Spleen (tissue), 11 donors: ENCODE results near the gene POLDIP3. TPM values are rescaled to one million over a fixed set of nuclear protein-coding genes. Genes with fewer than 3 reads are reported as not detected.
A peak's percentile ranks its signal among the peaks of the same experiment; 100 is the strongest.
"Not testable (repeated sequence)": the region's sequence is repeated elsewhere in the genome, so short reads cannot be mapped to it uniquely, and the experiment has no call there.

Experiments used
- DNase-seq: peaks from one replicate; pipeline ENCODE4 v3.0.0-alpha.2; 2020
- H3K27ac ChIP-seq, 8 donors: fragments of 200-600 bp; sonication (generic) in 7 of 8; 1 replicate in 4 of 8; 2 replicates in 4 of 8; pipeline versions ENCODE4 v1.5.0 to v1.8.0; 2016 to 2021; ENCODE audit warnings: inconsistent platforms in 4 of 8, mild to moderate bottlenecking in 4 of 8, moderate library complexity in 1 of 8
- H3K27me3 ChIP-seq, 7 donors: fragments of 200-600 bp; sonication (generic) in 6 of 7; replicated peaks in 1 of 7; 1 replicate in 4 of 7; 2 replicates in 3 of 7; pipeline versions ENCODE4 v1.5.0 to v1.8.0; 2016 to 2021; ENCODE audit warnings: inconsistent platforms in 3 of 7, mild to moderate bottlenecking in 1 of 7
- H3K36me3 ChIP-seq, 6 donors: fragments of 200-600 bp; sonication (generic) in 5 of 6; 1 replicate in 4 of 6; 2 replicates in 2 of 6; pipeline versions ENCODE4 v1.5.0 to v1.8.0; 2016 to 2021; ENCODE audit warnings: inconsistent platforms in 2 of 6
- H3K4me1 ChIP-seq, 6 donors: fragments of 200-600 bp; sonication (generic) in 5 of 6; 1 replicate in 3 of 6; 2 replicates in 3 of 6; pipeline versions ENCODE4 v1.5.0 to v1.8.0; 2016 to 2021; ENCODE audit warnings: inconsistent platforms in 3 of 6
- H3K4me3 ChIP-seq, 8 donors: fragments of 200-600 bp; sonication (generic) in 7 of 8; 1 replicate in 4 of 8; 2 replicates in 4 of 8; pipeline versions ENCODE4 v1.5.0 to v1.8.0; 2016 to 2021; ENCODE audit warnings: inconsistent platforms in 4 of 8, mild to moderate bottlenecking in 4 of 8, moderate library complexity in 2 of 8
- H3K9me3 ChIP-seq, 8 donors: fragments of 200-600 bp; sonication (generic) in 7 of 8; 1 replicate in 4 of 8; 2 replicates in 4 of 8; pipeline versions ENCODE4 v1.5.0 to v1.8.0; 2016 to 2021; ENCODE audit warnings: inconsistent platforms in 4 of 8
- POLR2A ChIP-seq, 3 donors: fragments of 450-650 bp; IDR thresholded peaks; one replicate each; pipeline ENCODE4 v1.5.1; 2017; ENCODE audit warnings: antibody characterized with exemption in 3 of 3, mild to moderate bottlenecking in 1 of 3
- POLR2AphosphoS5 ChIP-seq, 3 donors: sonication (generic); formaldehyde crosslinking; IDR thresholded peaks; one replicate each; pipeline ENCODE4 v1.5.1; 2017; ENCODE audit warnings: antibody characterized with exemption in 3 of 3
- WGBS, 5 donors: extraction: QIAGEN DNeasy Blood & Tissue Kit in 3 of 5; methylation state at CpG; one replicate each; pipeline versions ENCODE4 v1.1.5 to v1.1.7; 2013 to 2018; 5-methylcytosine and 5-hydroxymethylcytosine counted together
- intact Hi-C: fragments of 100-400 bp; cut with DNase I; formaldehyde crosslinking; loops from one replicate; pipeline ENCODE4 v1.15.0; 2023; ENCODE audit warnings: low total_unique reads
- polyA plus RNA-seq, 3 donors: library from polyadenylated mRNA; stranded (reverse); fragments of 200-250 nt; gene quantifications; one replicate each; pipeline ENCODE4 v1.2.1, GENCODE V29; 2013
- total RNA-seq, 7 donors: library from RNA; depleted of rRNA in 3 of 7; stranded (reverse); fragments of >200 nt in 3 of 7; fragmentation: NEBNext Ultra II Directional in 4 of 7; extraction: Animal tissue kit (Norgen Biotek cat#: 25700) in 4 of 7; gene quantifications; one replicate each; pipeline versions ENCODE4 v1.1.0 to v1.2.1, GENCODE V29; 2016 to 2021
- TF ChIP-seq, protein P1 (sequence below), 11 experiments: fragments of 200-600 bp in 7 of 11; fragments of 450-650 bp in 4 of 11; sonication (generic) in 4 of 11; IDR thresholded peaks in 8 of 11; conservative IDR thresholded peaks in 3 of 11; 1 replicate in 7 of 11; 2 replicates in 4 of 11; pipeline versions ENCODE4 v1.4.0 to v1.8.0; 2016 to 2021; ENCODE audit warnings: antibody characterized with exemption in 11 of 11, inconsistent platforms in 4 of 11, mild to moderate bottlenecking in 1 of 11
- donor health status: healthy with polysubstance abuse.
- donor health status: DM: no; HTN: no; CAD: no; lungs with moderate emphysema.
- donor health status: DM: no; HTN: no; CAD: no.
- donor health status: Bipolar disorder and iron deficiency.
- donor health status: healthy.
- donor health status: DM: no; HTN: no; CAD: no.
- donor health status: DM: yes; HTN: yes; CAD: no.

The POLDIP3 gene
- total and polyA plus RNA-seq, 10 donors: 17.5 to 64.7 (median 40.7) TPM

DNA sequence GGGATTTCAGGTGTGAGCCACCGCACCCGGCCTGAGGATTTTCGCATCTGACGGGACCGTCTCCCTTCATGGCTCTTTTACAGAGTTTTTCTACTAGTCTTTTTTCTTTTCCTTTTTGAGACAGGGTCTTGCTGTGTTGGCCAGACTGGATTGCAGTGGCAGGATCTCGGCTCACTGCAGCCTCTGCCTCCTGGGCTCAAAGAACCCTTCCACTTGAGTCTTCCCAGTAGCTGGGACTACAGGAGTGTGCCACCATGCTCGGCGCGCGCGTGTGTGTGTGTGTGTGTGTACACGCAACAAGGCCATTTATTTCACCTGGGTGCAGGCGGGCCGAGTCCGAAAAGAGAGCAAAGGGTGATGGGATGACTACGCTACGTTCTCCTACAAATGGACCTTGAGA, 50.0 kb downstream of the POLDIP3 start:
- H3K4me3 ChIP-seq: no peak overlapping the region
- intact Hi-C loops: no loop called here
- no peak for DNase-seq
- H3K27me3 ChIP-seq: no peaks in the 10 kb centered on the region
- no peaks in the 10 kb centered on the region for H3K9me3 ChIP-seq
- 96 to 99% (median 97%) methylated on average over 17 of the region's 17 CpGs for WGBS, 5 donors
- TF ChIP-seq POLR2AphosphoS5 (IDR thresholded peaks at IDR 0.05) (no peak), POLR2A (IDR thresholded peaks at IDR 0.05) (no peak)
- TF ChIP-seq, protein P1, sequence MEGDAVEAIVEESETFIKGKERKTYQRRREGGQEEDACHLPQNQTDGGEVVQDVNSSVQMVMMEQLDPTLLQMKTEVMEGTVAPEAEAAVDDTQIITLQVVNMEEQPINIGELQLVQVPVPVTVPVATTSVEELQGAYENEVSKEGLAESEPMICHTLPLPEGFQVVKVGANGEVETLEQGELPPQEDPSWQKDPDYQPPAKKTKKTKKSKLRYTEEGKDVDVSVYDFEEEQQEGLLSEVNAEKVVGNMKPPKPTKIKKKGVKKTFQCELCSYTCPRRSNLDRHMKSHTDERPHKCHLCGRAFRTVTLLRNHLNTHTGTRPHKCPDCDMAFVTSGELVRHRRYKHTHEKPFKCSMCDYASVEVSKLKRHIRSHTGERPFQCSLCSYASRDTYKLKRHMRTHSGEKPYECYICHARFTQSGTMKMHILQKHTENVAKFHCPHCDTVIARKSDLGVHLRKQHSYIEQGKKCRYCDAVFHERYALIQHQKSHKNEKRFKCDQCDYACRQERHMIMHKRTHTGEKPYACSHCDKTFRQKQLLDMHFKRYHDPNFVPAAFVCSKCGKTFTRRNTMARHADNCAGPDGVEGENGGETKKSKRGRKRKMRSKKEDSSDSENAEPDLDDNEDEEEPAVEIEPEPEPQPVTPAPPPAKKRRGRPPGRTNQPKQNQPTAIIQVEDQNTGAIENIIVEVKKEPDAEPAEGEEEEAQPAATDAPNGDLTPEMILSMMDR (IDR thresholded peaks at IDR 0.05 in 8 of 11, conservative IDR thresholded peaks at IDR 0.05 in 3 of 11): no peak
- H3K27ac ChIP-seq: no peak overlapping the region
- peaks cover 0 to 7% (median 0%) of the 10 kb centered on the region in 6 donors for H3K36me3 ChIP-seq
- peaks cover 11 to 26% (median 18%) of the 10 kb centered on the region in 6 donors for H3K4me1 ChIP-seq

DNA sequence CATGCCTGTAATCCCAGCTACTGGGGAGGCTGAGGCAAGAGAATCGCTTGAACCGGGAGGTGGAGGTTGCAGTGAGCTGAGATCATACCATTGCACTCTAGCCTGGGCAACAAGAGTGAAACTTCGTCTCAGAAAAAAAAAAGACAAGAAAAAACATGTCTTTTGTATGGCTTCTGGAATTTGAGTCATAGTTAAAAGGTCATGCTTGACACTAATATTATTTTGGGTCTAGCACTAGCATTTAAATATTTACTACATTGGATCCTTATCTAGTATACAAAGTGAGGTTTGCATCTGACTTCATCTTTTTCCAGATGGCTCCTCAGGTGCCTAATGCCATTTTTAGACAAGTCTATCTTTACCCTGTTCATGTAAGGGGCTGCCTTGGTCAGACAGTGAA, 50.7 kb downstream of the POLDIP3 start:
- DNase-seq, H3K9me3 ChIP-seq, H3K36me3 ChIP-seq, intact Hi-C loops, H3K4me3 ChIP-seq, H3K27me3 ChIP-seq, H3K27ac ChIP-seq: not testable (repeated sequence)
- H3K4me1 ChIP-seq: peaks cover 11 to 26% (median 18%) of the 10 kb centered on the region in 6 donors
- 83 to 98% (median 92%) methylated on average over 3 of the region's 3 CpGs for WGBS, 5 donors

DNA sequence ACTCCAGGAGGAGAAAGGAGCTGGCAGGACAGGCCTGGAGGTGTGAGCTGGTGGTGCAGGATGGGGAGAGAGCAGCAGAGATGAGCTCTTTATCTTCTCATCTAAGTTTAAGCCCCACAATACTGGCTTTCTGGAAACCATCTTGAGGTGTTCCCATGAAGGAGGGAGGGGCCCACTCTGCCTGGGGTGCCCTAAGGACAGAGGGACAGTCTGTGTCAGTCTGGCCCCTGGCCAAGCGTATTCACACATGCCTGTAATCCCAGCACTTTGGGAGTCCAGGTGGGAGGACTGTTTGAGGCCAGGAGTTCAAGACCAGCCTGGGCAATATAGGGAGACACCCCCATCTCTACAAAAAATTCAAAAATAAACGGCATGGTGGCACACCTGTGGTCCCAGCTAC, 52.0 kb downstream of the POLDIP3 start:
- intact Hi-C loops: no loop called here
- peak overlapping the region in 5 of 8 donors; percentile 2 to 64 (median 37) for H3K27ac ChIP-seq
- H3K4me1 ChIP-seq: peaks cover 11 to 26% (median 18%) of the 10 kb centered on the region in 6 donors
- WGBS, 5 donors: 68 to 86% (median 69%) methylated on average over 2 of the region's 2 CpGs
- DNase-seq: no peak
- H3K27me3 ChIP-seq: no peaks in the 10 kb centered on the region
- H3K9me3 ChIP-seq: no peaks in the 10 kb centered on the region
- TF ChIP-seq POLR2AphosphoS5 (IDR thresholded peaks at IDR 0.05) (no peak), POLR2A (IDR thresholded peaks at IDR 0.05) (no peak)
- TF ChIP-seq, protein P1 (IDR thresholded peaks at IDR 0.05 in 8 of 11, conservative IDR thresholded peaks at IDR 0.05 in 3 of 11): no peak
- H3K4me3 ChIP-seq: no peak overlapping the region
- H3K36me3 ChIP-seq: peaks cover 0 to 7% (median 0%) of the 10 kb centered on the region in 6 donors

DNA sequence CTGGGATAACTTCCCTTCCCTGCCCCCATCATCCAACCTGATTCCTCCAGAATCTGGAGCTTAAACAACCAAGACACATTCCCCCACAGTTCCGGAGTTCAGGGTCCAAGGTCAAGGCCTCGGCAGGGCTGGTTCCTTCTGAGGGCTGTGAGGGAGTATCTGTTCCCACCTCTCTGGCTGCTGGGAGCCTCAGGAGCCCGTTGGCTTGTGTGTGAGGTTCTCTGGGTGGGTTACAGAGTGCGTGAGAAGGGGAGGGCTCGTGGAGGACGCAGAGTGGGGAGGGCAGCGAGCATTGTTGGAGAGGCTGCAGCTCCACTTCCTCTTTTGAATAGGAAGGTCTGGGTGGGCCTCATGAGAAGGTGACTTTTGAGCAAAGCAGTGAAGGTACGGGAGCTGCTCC, 52.4 kb downstream of the POLDIP3 start:
- TF ChIP-seq, protein P1 (IDR thresholded peaks at IDR 0.05 in 8 of 11, conservative IDR thresholded peaks at IDR 0.05 in 3 of 11): no peak
- TF ChIP-seq POLR2A (IDR thresholded peaks at IDR 0.05) (no peak), POLR2AphosphoS5 (IDR thresholded peaks at IDR 0.05) (peak in 1 of 3 donors; percentile 42)
- Histone ChIP-seq H3K9me3 (no peaks in the 10 kb centered on the region), H3K27me3 (no peaks in the 10 kb centered on the region), H3K4me3 (no peak overlapping the region), H3K36me3 (peaks cover 0 to 7% (median 0%) of the 10 kb centered on the region in 6 donors), H3K4me1 (peaks cover 11 to 26% (median 18%) of the 10 kb centered on the region in 6 donors), H3K27ac (peak overlapping the region in 5 of 8 donors; percentile 2 to 64 (median 37))
- 17 to 23% (median 22%) methylated on average over 8 of the region's 8 CpGs for whole genome bisulfite sequencing, 5 donors
- intact Hi-C loops: no loop called here
- no peak for DNase-seq

DNA sequence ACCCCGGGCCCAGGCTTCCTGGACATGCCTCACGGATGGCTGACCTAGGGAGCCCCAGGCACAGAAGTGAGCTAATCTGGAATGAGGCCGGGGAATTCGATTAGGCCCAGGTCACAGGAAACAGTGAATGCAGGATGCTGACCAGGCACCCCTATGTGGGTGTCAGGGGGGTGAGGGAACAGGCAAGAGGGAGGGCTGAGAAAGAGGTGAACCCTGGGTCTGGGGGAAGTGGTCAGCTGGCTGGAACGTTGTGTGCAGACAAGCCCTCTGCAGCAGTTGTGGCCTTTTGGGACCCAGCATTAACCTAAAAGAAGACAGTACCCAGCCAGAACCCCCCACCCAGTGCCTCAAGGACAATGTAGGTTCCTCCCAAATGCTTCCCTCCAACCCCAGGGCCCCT, 52.8 kb downstream of the POLDIP3 start:
- Histone ChIP-seq H3K27ac (peak overlapping the region in 5 of 8 donors; percentile 2 to 64 (median 37)), H3K27me3 (no peaks in the 10 kb centered on the region), H3K36me3 (peaks cover 0 to 7% (median 0%) of the 10 kb centered on the region in 6 donors), H3K4me1 (peaks cover 11 to 26% (median 18%) of the 10 kb centered on the region in 6 donors), H3K9me3 (no peaks in the 10 kb centered on the region), H3K4me3 (no peak overlapping the region)
- TF ChIP-seq, protein P1 (IDR thresholded peaks at IDR 0.05 in 8 of 11, conservative IDR thresholded peaks at IDR 0.05 in 3 of 11): no peak
- TF ChIP-seq POLR2A (IDR thresholded peaks at IDR 0.05) (no peak), POLR2AphosphoS5 (IDR thresholded peaks at IDR 0.05) (no peak)
- no peak for DNase-seq
- WGBS, 5 donors: 39 to 67% (median 47%) methylated on average over 5 of the region's 5 CpGs
- intact Hi-C loops: no loop called here
